WI38 (cell line): ENCODE data around the gene STK38.

Experiments used
- H3K4me3 ChIP-seq: 2 replicates; pipeline ENCODE4 v1.5.1; 2011; ENCODE audit warnings: low read depth, mild to moderate bottlenecking, control low read depth, low read length
- CTCF ChIP-seq: IDR thresholded peaks from 2 replicates; pipeline ENCODE4 v1.5.1; 2012; ENCODE audit warnings: low read depth, mild to moderate bottlenecking, control low read depth, low read length

STK38 gene

GRCh38 chr6:36508532-36508931 is 38.7 kb downstream of the STK38 start:
- no peak for TF ChIP-seq CTCF
- H3K4me3 ChIP-seq: no peak overlapping the region

GRCh38 chr6:36506611-36507010 is 40.7 kb downstream of the STK38 start:
- TF ChIP-seq CTCF: no peak
- H3K4me3 ChIP-seq: no peak overlapping the region

GRCh38 chr6:36505744-36506534 is 41.3 kb downstream of the STK38 start:
- no peak for TF ChIP-seq CTCF

GRCh38 chr6:36504982-36505381 is 42.3 kb downstream of the STK38 start:
- no peak overlapping the region for H3K4me3 ChIP-seq
- TF ChIP-seq CTCF: no peak

More at GRCh38 chr6:36505744-36506534, 41.3 kb downstream of the STK38 start:
- no peak overlapping the region for H3K4me3 ChIP-seq

GRCh38 chr6:36504181-36504580 is 43.1 kb downstream of the STK38 start:
- H3K4me3 ChIP-seq: no peak overlapping the region
- no peak for TF ChIP-seq CTCF

GRCh38 chr6:36501686-36502085 is 45.6 kb downstream of the STK38 start:
- no peak overlapping the region for H3K4me3 ChIP-seq
- TF ChIP-seq CTCF: no peak

GRCh38 chr6:36499918-36500317 is 47.4 kb downstream of the STK38 start:
- TF ChIP-seq CTCF: no peak
- H3K4me3 ChIP-seq: no peak overlapping the region
